Body of pancreas (tissue), 4 donors: ENCODE results near the gene STX19.

ENCODE experiments used
- POLR2A ChIP-seq, 3 donors: fragments of 450-650 bp; IDR thresholded peaks; one replicate each; pipeline ENCODE4 v1.6.1; 2016; ENCODE audit warnings: antibody characterized with exemption in 3 of 3, mild to moderate bottlenecking in 2 of 3
- TF ChIP-seq, protein P1 (sequence below), 7 experiments: fragments of 450-650 bp in 4 of 7; fragments of 200-600 bp in 3 of 7; sonication (generic) in 3 of 7; IDR thresholded peaks; one replicate each; pipeline ENCODE4 v1.5.1; 2016 to 2019; ENCODE audit warnings: antibody characterized with exemption in 7 of 7

DNA sequence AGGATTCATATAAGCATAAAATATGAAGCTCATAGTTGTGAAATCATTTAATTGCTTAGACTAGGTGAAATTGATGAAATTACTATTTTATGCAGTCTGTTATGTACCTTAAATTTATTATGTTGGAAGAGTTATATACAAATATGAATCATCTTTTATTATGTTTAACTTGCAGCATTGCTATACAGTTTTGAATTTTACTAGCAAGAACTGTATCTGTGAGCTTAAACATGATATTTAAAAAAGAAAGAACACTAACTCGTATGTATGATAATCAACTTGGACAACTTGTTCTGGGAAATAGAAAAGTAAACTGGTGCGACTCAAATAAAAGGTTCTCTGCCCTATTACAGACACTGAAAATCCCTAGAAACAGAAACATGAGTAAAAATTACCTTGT lies 1.8 kb downstream of the STX19 start:
- TF ChIP-seq, protein P1, sequence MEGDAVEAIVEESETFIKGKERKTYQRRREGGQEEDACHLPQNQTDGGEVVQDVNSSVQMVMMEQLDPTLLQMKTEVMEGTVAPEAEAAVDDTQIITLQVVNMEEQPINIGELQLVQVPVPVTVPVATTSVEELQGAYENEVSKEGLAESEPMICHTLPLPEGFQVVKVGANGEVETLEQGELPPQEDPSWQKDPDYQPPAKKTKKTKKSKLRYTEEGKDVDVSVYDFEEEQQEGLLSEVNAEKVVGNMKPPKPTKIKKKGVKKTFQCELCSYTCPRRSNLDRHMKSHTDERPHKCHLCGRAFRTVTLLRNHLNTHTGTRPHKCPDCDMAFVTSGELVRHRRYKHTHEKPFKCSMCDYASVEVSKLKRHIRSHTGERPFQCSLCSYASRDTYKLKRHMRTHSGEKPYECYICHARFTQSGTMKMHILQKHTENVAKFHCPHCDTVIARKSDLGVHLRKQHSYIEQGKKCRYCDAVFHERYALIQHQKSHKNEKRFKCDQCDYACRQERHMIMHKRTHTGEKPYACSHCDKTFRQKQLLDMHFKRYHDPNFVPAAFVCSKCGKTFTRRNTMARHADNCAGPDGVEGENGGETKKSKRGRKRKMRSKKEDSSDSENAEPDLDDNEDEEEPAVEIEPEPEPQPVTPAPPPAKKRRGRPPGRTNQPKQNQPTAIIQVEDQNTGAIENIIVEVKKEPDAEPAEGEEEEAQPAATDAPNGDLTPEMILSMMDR (IDR thresholded peaks at IDR 0.05) = no peak
- no peak for TF ChIP-seq POLR2A (IDR thresholded peaks at IDR 0.05)
